Glomerular endothelial cell (primary cell): Measurements from ENCODE around the gene UBE2R2. TPM values are rescaled to one million over a fixed set of nuclear protein-coding genes. Genes with fewer than 3 reads are reported as not detected.

Experiments
- DNase-seq: peaks from one replicate; pipeline ENCODE4 v3.0.0-alpha.2; 2011; ENCODE audit warnings: low read depth, low spot score; ENCODE audit errors: extremely low read depth
- total RNA-seq: library from RNA; depleted of rRNA; stranded (reverse); fragments of >200 nt; gene quantifications from 2 replicates; pipeline ENCODE4 v1.2.3, GENCODE V29; 2015

Gene UBE2R2
- total RNA-seq, 1 donor from 2014 or later: 49.7 TPM

- no peak for DNase-seq
Observed at GRCh38 chr9:33880211-33881089, 63.5 kb downstream of the UBE2R2 start.

DNA sequence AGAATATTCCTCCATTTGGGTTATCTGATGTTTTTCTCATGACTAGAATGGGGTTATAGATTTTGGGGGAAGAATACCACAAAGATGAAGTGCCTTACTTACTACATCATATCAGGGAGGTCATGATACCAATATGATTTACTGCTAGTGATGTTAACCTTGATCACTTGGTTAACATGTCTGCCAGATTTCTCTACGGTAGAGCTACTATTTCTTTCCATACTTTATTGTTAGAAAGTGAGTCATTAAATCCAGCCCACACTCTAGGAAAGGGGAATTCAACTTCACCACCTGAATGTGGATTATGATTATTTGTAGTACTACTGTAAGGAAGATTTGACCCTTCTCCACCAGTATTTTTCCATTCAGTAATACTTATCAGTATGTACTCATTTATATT lies 64.7 kb downstream of the UBE2R2 start:
- DNase-seq: no peak

- peak; percentile 90 for DNase-seq
Observed at GRCh38 chr9:33884856-33885701, 68.1 kb downstream of the UBE2R2 start.

- no peak for DNase-seq
Observed at GRCh38 chr9:33885948-33886347, 69.0 kb downstream of the UBE2R2 start.

- DNase-seq: no peak
Observed at GRCh38 chr9:33893861-33894260, 76.9 kb downstream of the UBE2R2 start.

GRCh38 chr9:33894316-33894715 lies 77.4 kb downstream of the UBE2R2 start:
- no peak for DNase-seq

DNA sequence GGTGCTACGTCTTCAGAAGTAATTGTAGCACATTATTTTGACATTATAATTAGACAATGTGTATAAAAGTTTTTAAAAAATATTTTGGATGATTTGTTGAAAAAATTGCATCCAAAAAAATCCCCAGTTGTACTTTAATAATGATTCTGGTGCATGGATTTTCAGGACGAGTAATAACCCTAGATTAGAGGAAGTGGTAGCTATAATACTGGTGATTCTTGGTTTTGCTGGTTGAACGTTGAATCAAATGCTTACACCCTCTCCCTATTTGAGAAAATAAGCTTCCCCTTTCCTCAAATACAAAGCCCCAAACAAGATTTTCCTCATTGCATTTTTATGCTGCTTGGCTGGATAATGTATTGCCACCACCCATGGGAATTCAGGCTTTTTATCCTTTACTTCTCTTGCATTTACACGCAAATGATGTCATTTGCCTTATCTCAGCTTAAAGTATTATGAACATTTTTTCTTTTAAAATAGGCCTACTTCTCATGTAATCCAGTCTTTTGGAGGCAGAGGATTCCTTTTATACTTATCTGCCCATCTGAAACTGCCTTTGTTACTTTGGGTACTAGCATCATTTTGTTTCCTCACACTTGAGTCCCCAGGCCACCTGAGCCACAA lies 86.3 kb downstream of the UBE2R2 start:
- no peak for DNase-seq

DNA sequence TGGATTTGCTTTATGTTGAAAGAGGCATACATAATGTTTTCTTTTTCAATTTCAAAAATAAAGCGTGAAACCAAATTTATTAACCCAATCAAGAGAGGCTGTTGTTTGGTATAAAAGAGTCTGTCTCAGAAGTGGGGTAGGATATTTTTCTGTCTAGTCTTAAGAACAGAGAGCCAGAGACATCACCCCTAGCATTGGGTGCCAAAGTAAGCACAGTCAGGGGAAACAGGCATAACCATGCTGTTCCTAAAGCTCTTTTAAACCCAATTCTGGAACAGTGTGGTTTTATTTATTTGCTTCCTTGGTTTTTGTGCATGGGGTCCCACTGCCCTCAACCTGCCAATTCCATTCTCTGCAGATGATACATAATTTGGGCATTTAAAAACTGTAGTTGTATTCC lies 88.2 kb downstream of the UBE2R2 start:
- no peak for DNase-seq

DNA sequence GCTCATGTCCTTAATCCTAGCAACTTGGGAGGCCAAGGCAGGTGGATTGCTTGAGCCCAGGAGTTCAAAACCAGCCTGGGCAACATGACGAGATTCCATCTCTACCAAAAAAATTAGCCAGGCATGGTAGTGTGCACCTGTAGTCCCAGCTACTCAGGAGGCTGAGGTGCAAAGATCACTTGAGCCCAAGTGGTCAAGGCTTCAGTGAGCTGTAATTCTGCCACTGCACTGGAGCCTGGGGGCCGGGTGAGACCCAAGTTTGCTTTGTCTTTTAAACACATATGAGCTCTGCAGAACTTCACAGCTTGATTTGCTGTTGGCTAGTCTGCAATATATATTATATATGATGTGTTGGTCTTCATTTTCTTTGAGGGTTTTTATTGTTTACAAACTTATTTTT lies 89.8 kb downstream of the UBE2R2 start:
- no peak for DNase-seq

DNA sequence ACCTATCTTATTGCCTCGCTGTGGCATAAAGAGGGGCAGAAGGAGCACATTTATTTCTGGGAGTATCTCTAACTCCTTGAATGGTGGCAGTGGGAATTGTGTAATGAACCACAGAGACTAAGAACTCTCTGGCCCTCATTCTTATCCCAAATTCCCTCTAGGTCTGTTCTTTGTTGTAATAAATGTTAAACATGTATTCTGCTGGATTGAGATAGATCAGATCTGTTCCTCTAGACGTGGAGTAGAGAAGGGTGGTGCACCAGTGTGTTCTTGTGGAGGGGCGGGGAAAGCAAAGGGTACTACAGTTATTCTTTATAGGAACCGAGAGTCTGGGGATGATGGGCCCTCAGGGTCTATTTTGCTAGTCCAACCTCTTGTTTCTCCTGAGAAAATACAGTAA lies 90.4 kb downstream of the UBE2R2 start:
- no peak for DNase-seq

- DNase-seq: no peak
Observed at GRCh38 chr9:33908114-33908513, 91.2 kb downstream of the UBE2R2 start.

- no peak for DNase-seq
Observed at GRCh38 chr9:33908749-33909148, 91.8 kb downstream of the UBE2R2 start.

- no peak for DNase-seq
Observed at GRCh38 chr9:33913541-33913940, 96.6 kb downstream of the UBE2R2 start.

- no peak for DNase-seq
Observed at GRCh38 chr9:33914887-33915628, 98.1 kb downstream of the UBE2R2 start.

GRCh38 chr9:33917036-33917435 lies 100.1 kb downstream of the UBE2R2 start:
- no peak for DNase-seq

- no peak for DNase-seq
Observed at GRCh38 chr9:33919276-33919897, 102.4 kb downstream of the UBE2R2 start.

GRCh38 chr9:33921967-33922895 lies 105.3 kb downstream of the UBE2R2 start:
- DNase-seq: no peak

DNA sequence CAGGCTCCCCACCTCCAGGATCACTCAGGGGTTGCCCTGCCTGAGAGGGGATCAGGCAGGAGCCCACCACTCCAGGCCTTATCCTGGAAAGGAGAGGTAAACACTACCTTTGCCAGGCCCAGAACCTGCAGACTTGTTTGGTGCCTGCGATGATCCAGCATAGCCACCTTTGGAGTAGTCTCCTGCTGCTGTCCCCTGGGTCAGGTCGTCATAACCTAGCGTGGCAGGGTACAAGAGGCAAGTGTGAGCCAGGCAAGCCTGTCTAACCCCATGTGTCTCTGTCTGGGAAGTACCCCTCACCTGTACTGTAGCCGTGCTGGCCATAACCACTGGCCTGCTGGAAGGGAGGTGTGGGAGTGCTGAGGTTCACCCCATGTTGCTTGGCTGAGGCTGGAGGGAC lies 106.1 kb downstream of the UBE2R2 start:
- DNase-seq: no peak
